Transverse colon (tissue), 4 donors: ENCODE data around the gene LCN2. TPM values are rescaled to one million over a fixed set of nuclear protein-coding genes. Genes with fewer than 3 reads are reported as not detected.

Source experiments
- DNase-seq: peaks from one replicate; pipeline ENCODE4 v3.0.0-alpha.2; 2019
- H3K27ac ChIP-seq, 4 donors: fragments of 200-600 bp; sonication (generic); 2 replicates each; pipeline ENCODE4 v1.5.1; 2016 to 2018; ENCODE audit warnings: inconsistent platforms in 4 of 4
- H3K27me3 ChIP-seq: fragments of 200-600 bp; sonication (generic); 2 replicates; pipeline ENCODE4 v1.5.1; 2017; ENCODE audit warnings: inconsistent platforms
- H3K36me3 ChIP-seq, 4 donors: fragments of 200-600 bp; sonication (generic); 2 replicates each; pipeline ENCODE4 v1.5.1; 2017 to 2019; ENCODE audit warnings: inconsistent platforms in 4 of 4
- H3K4me1 ChIP-seq, 4 donors: fragments of 200-600 bp; sonication (generic); 2 replicates each; pipeline ENCODE4 v1.5.1; 2017 to 2020; ENCODE audit warnings: inconsistent platforms in 4 of 4
- H3K4me3 ChIP-seq, 4 donors: fragments of 200-600 bp; sonication (generic); 1 replicate in 1 of 4; 2 replicates in 3 of 4; pipeline versions ENCODE4 v1.5.1 to v1.6.1; 2017 to 2019; ENCODE audit warnings: inconsistent platforms in 4 of 4
- H3K9me3 ChIP-seq, 2 donors: fragments of 200-600 bp; sonication (generic); 2 replicates each; pipeline ENCODE4 v1.5.1; 2017 to 2019; ENCODE audit warnings: inconsistent platforms in 2 of 2
- EP300 ChIP-seq: sonication (generic); formaldehyde crosslinking; IDR thresholded peaks from one replicate; pipeline ENCODE4 v1.6.1; 2017; ENCODE audit warnings: antibody characterized with exemption, low read depth
- POLR2A ChIP-seq: fragments of 450-650 bp; IDR thresholded peaks from one replicate; pipeline ENCODE4 v1.6.1; 2016; ENCODE audit warnings: antibody characterized with exemption, mild to moderate bottlenecking, moderate library complexity
- POLR2AphosphoS5 ChIP-seq, 3 donors: sonication (generic); formaldehyde crosslinking; IDR thresholded peaks; one replicate each; pipeline ENCODE4 v1.6.1; 2016; ENCODE audit warnings: antibody characterized with exemption in 3 of 3
- WGBS, 2 donors: methylation state at CpG; one replicate each; pipeline ENCODE4 v1.1.5; 2018; ENCODE audit warnings: low coverage in 1 of 2; 5-methylcytosine and 5-hydroxymethylcytosine counted together
- in situ Hi-C, 4 donors: fragments of 200-750 bp; cut with MboI; loops; one replicate each; pipeline versions ENCODE4 v1.15.0 to v1.15.1; 2017; ENCODE audit warnings: low sequenced_read_pairs in 3 of 4, low pct_ligation_motif_present in 1 of 4, low pct_unique_long_range_greater_than_20kb in 1 of 4
- intact Hi-C: fragments of 100-400 bp; cut with DNase I; formaldehyde crosslinking; loops from one replicate; pipeline ENCODE4 v1.15.1; 2023; ENCODE audit warnings: low total_unique reads
- total RNA-seq, 4 donors: library from RNA; depleted of rRNA; stranded (reverse); fragments of >200 nt; gene quantifications; one replicate each; pipeline ENCODE4 v1.1.0, GENCODE V29; 2016
- TF ChIP-seq, protein P1 (sequence below), 5 experiments: fragments of 200-600 bp in 3 of 5; fragments of 450-650 bp in 2 of 5; sonication (generic) in 3 of 5; IDR thresholded peaks; 1 replicate in 2 of 5; 2 replicates in 3 of 5; pipeline ENCODE4 v1.5.1; 2016 to 2017; ENCODE audit warnings: antibody characterized with exemption in 5 of 5, inconsistent platforms in 3 of 5, mild to moderate bottlenecking in 2 of 5, moderate library complexity in 1 of 5

Gene LCN2
- total RNA-seq, 4 donors from 2014 or later = 8.6 to 115 (median 37.3) TPM

- intact Hi-C loops (no loop called here), in situ Hi-C loops (loop anchor here in 1 of 4 donors (25.0 kb wide), 1 partner anchor 142 kb away; no protein-coding TSS in a partner anchor)
- H3K36me3 ChIP-seq = peaks cover 0 to 43% (median 24%) of the 10 kb centered on the region in 4 donors
Observed at GRCh38 chr9:128104171-128104618, 45.1 kb upstream of the LCN2 start.

GRCh38 chr9:128105538-128106175, 43.6 kb upstream of the LCN2 start:
- Histone ChIP-seq H3K27ac (peak overlapping the region in 3 of 4 donors; percentile 13 to 76 (median 70)), H3K36me3 (peaks cover 0 to 43% (median 24%) of the 10 kb centered on the region in 4 donors), H3K4me1 (peaks cover 14 to 36% (median 31%) of the 10 kb centered on the region in 4 donors), H3K4me3 (no peak overlapping the region), H3K9me3 (no peaks in the 10 kb centered on the region), H3K27me3 (no peaks in the 10 kb centered on the region)
- intact Hi-C loops = no loop called here
- WGBS, 2 donors = 84% methylated on average over 15 of the region's 21 CpGs; no CpG with 5 or more reads in 1 of the 2 donors
- in situ Hi-C loops = loop anchor here in 1 of 4 donors (25.0 kb wide), 1 partner anchor 143 kb away; no protein-coding TSS in a partner anchor
- TF ChIP-seq POLR2A = no peak
- no peak for TF ChIP-seq POLR2AphosphoS5 (IDR thresholded peaks at IDR 0.05)
- TF ChIP-seq, protein P1, sequence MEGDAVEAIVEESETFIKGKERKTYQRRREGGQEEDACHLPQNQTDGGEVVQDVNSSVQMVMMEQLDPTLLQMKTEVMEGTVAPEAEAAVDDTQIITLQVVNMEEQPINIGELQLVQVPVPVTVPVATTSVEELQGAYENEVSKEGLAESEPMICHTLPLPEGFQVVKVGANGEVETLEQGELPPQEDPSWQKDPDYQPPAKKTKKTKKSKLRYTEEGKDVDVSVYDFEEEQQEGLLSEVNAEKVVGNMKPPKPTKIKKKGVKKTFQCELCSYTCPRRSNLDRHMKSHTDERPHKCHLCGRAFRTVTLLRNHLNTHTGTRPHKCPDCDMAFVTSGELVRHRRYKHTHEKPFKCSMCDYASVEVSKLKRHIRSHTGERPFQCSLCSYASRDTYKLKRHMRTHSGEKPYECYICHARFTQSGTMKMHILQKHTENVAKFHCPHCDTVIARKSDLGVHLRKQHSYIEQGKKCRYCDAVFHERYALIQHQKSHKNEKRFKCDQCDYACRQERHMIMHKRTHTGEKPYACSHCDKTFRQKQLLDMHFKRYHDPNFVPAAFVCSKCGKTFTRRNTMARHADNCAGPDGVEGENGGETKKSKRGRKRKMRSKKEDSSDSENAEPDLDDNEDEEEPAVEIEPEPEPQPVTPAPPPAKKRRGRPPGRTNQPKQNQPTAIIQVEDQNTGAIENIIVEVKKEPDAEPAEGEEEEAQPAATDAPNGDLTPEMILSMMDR (IDR thresholded peaks at IDR 0.05) = no peak
- no peak for TF ChIP-seq EP300
- no peak for DNase-seq

More at GRCh38 chr9:128104171-128104618, 45.1 kb upstream of the LCN2 start:
- no peaks in the 10 kb centered on the region for H3K9me3 ChIP-seq
- DNase-seq = peak; percentile 73
- H3K4me1 ChIP-seq = peaks cover 24 to 47% (median 41%) of the 10 kb centered on the region in 4 donors
- H3K4me3 ChIP-seq = no peak overlapping the region
- TF ChIP-seq EP300 (no peak), POLR2A (peak; percentile 24), POLR2AphosphoS5 (IDR thresholded peaks at IDR 0.05) (peak in 2 of 3 donors; percentile 29 to 56)
- TF ChIP-seq, protein P1 (IDR thresholded peaks at IDR 0.05) = peak in 1 of 5 experiments; percentile 33
- peak overlapping the region; percentile 61 to 76 (median 72) for H3K27ac ChIP-seq
- 46% methylated on average over 6 of the region's 6 CpGs; no CpG with 5 or more reads in 1 of the 2 donors for WGBS, 2 donors
- H3K27me3 ChIP-seq = no peaks in the 10 kb centered on the region

GRCh38 chr9:128106181-128106939, 42.9 kb upstream of the LCN2 start:
- Histone ChIP-seq H3K27me3 (no peaks in the 10 kb centered on the region), H3K9me3 (no peaks in the 10 kb centered on the region), H3K4me3 (no peak overlapping the region), H3K4me1 (peaks cover 14 to 38% (median 30%) of the 10 kb centered on the region in 4 donors), H3K27ac (peak overlapping the region in 3 of 4 donors; percentile 13 to 76 (median 70)), H3K36me3 (peaks cover 0 to 43% (median 22%) of the 10 kb centered on the region in 4 donors)
- DNase-seq = no peak
- 60 to 86% methylated on average over 1 to 23 of the region's 23 CpGs for WGBS, 2 donors
- in situ Hi-C loops = loop anchor here in 1 of 4 donors (25.0 kb wide), 1 partner anchor 144 kb away; no protein-coding TSS in a partner anchor
- TF ChIP-seq POLR2A (no peak), EP300 (no peak), POLR2AphosphoS5 (IDR thresholded peaks at IDR 0.05) (no peak)
- TF ChIP-seq, protein P1 (IDR thresholded peaks at IDR 0.05) = no peak
- intact Hi-C loops = no loop called here

DNA sequence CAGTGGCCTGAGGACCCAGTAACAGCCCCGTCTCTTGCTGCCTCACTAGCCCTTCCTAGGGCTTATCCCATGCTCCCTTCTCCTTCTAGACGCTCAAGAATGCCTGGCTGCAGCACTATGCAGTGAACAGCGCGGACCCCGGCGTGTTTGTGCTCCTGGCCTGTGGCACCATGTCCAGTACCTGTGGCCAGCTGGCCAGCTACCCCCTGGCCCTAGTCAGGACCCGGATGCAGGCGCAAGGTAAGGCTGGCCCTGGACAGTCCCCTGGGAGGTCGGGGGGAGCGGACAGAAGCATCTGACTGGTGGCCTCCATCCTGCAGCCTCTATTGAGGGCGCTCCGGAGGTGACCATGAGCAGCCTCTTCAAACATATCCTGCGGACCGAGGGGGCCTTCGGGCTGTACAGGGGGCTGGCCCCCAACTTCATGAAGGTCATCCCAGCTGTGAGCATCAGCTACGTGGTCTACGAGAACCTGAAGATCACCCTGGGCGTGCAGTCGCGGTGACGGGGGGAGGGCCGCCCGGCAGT, 42.2 kb upstream of the LCN2 start:
- peak overlapping the region in 2 of 4 donors; percentile 13 to 76 for H3K27ac ChIP-seq
- in situ Hi-C loops = loop anchor here in 1 of 4 donors (25.0 kb wide), 1 partner anchor 145 kb away; no protein-coding TSS in a partner anchor
- H3K4me1 ChIP-seq = peaks cover 14 to 44% (median 29%) of the 10 kb centered on the region in 4 donors
- no peak overlapping the region for H3K4me3 ChIP-seq
- TF ChIP-seq, protein P1 (IDR thresholded peaks at IDR 0.05) = no peak
- TF ChIP-seq EP300 (no peak), POLR2AphosphoS5 (IDR thresholded peaks at IDR 0.05) (no peak)
- H3K36me3 ChIP-seq = peaks cover 0 to 37% (median 19%) of the 10 kb centered on the region in 4 donors
- intact Hi-C loops = no loop called here
- no peaks in the 10 kb centered on the region for H3K9me3 ChIP-seq
- no peaks in the 10 kb centered on the region for H3K27me3 ChIP-seq
- no peak for DNase-seq
- WGBS, 2 donors = 88 to 94% methylated on average over 6 to 19 of the region's 23 CpGs
